Activated CD4-positive, alpha-beta memory T cell treated with anti-CD3 and anti-CD28 coated beads for 36 hours (primary cell): Measurements from ENCODE around the gene OR2T10. TPM values are rescaled to one million over a fixed set of nuclear protein-coding genes. Genes with fewer than 3 reads are reported as not detected.
"Not testable (repeated sequence)": the region's sequence is repeated elsewhere in the genome, so short reads cannot be mapped to it uniquely, and the experiment has no call there.

ENCODE experiments used
- CTCF ChIA-PET: fragments of 350-600 bp; sonication (Branson Sonifier 250); formaldehyde crosslinking; loops from one replicate; lab custom pipeline; 2021; ENCODE audit warnings: antibody characterized with exemption, inconsistent platforms; lab: Charles Lee
- POLR2A ChIA-PET: fragments of 350-600 bp; sonication (Branson Sonifier 250); formaldehyde crosslinking; loops from one replicate; lab custom pipeline; 2021; ENCODE audit warnings: antibody characterized with exemption; lab: Charles Lee
- DNase-seq: peaks from one replicate; pipeline ENCODE4 v3.0.0-alpha.2; 2020
- H3K27ac Mint-ChIP-seq: one replicate; pipeline ENCODE4 v1.8.0; 2021; ENCODE audit warnings: mixed read lengths
- H3K27me3 Mint-ChIP-seq: one replicate; pipeline ENCODE4 v1.8.0; 2021; ENCODE audit warnings: mixed read lengths
- H3K36me3 Mint-ChIP-seq: one replicate; pipeline ENCODE4 v1.8.0; 2021; ENCODE audit warnings: mixed read lengths
- H3K4me1 Mint-ChIP-seq: one replicate; pipeline ENCODE4 v1.8.0; 2021; ENCODE audit warnings: low read depth, mixed read lengths
- H3K4me3 Mint-ChIP-seq: one replicate; pipeline ENCODE4 v1.8.0; 2021; ENCODE audit warnings: mild to moderate bottlenecking, mixed read lengths
- H3K9me3 Mint-ChIP-seq: one replicate; pipeline ENCODE4 v1.8.0; 2021; ENCODE audit warnings: mixed read lengths
- intact Hi-C: fragments of 100-400 bp; cut with micrococcal nuclease; formaldehyde crosslinking; loops from one replicate; pipeline ENCODE4 v1.15.1; 2023
- total RNA-seq, 2 experiments: library from RNA; stranded (reverse); gene quantifications; one replicate each; pipeline ENCODE4 v1.2.3, GENCODE V29; 2021

The OR2T10 gene
- total RNA-seq, 2 experiments from 2014 or later = not detected

- POLR2A ChIA-PET, H3K4me1 Mint-ChIP-seq, DNase-seq, intact Hi-C loops, H3K36me3 Mint-ChIP-seq, H3K4me3 Mint-ChIP-seq, H3K27me3 Mint-ChIP-seq, H3K9me3 Mint-ChIP-seq, CTCF ChIA-PET, H3K27ac Mint-ChIP-seq: not testable (repeated sequence)
These were observed 50.1 kb downstream of the OR2T10 start for GRCh38 chr1:248547383-248547782.

Other genes with a start within 250 kb of the OR2T10 start
- not detected for gene OR14C36, start 248.9 kb downstream of the OR2T10 start, total RNA-seq
- gene OR2T4, start 236.0 kb downstream of the OR2T10 start, total RNA-seq = not detected
- not detected for gene OR2T6, start 222.0 kb downstream of the OR2T10 start, total RNA-seq
- not detected for gene OR2T1, start 194.7 kb downstream of the OR2T10 start, total RNA-seq
- gene OR2T2, start 152.1 kb downstream of the OR2T10 start, total RNA-seq = not detected
- not detected for gene OR2T3, start 124.3 kb downstream of the OR2T10 start, total RNA-seq
- not detected for gene OR2T5, start 109.1 kb downstream of the OR2T10 start, total RNA-seq
- not detected for gene OR2G6, start 89.6 kb downstream of the OR2T10 start, total RNA-seq
- gene OR2T29, start 34.9 kb downstream of the OR2T10 start, total RNA-seq = not detected
- not detected for gene OR2T34, start 22.9 kb downstream of the OR2T10 start, total RNA-seq
- gene OR2T11, start 37.4 kb upstream of the OR2T10 start, total RNA-seq = not detected
- not detected for gene OR2T35, start 47.6 kb upstream of the OR2T10 start, total RNA-seq
- not detected for gene OR2T27, start 57.8 kb upstream of the OR2T10 start, total RNA-seq
- gene OR14I1, start 105.1 kb upstream of the OR2T10 start, total RNA-seq = not detected
- not detected for gene LYPD8, start 158.1 kb upstream of the OR2T10 start, total RNA-seq
- 10 to 100 TPM; 19.7 to 19.9 TPM for gene SH3BP5L, start 228.2 kb upstream of the OR2T10 start, total RNA-seq
- gene ZNF672, start 240.5 kb upstream of the OR2T10 start, total RNA-seq = 10 to 100 TPM; 50.3 to 51.4 TPM